ENCODE data around the gene HSDL2.
"Not testable (repeated sequence)": the region's sequence is repeated elsewhere in the genome, so short reads cannot be mapped to it uniquely, and the experiment has no call there.

HSDL2 gene

GRCh38 chr9:112367465-112367864 is 12.4 kb upstream of the HSDL2 start:
- no peak for DNase-seq

GRCh38 chr9:112369817-112370216 is 10.1 kb upstream of the HSDL2 start:
- DNase-seq: no peak

GRCh38 chr9:112371060-112371459 is 8.8 kb upstream of the HSDL2 start:
- DNase-seq: no peak

- DNase-seq: not testable (repeated sequence)
These were observed 6.2 kb upstream of the HSDL2 start for GRCh38 chr9:112373666-112374065.

GRCh38 chr9:112374232-112374631 is 5.7 kb upstream of the HSDL2 start:
- not testable (repeated sequence) for DNase-seq

GRCh38 chr9:112375361-112375760 is 4.5 kb upstream of the HSDL2 start:
- DNase-seq: no peak

GRCh38 chr9:112377087-112377486 is 2.8 kb upstream of the HSDL2 start:
- DNase-seq: peak; percentile 80

- peak; percentile 49 for DNase-seq
These were observed 2.1 kb upstream of the HSDL2 start for GRCh38 chr9:112377684-112378327.

- DNase-seq: peak; percentile 70
These were observed 1.4 kb upstream of the HSDL2 start for GRCh38 chr9:112378328-112379176.

GRCh38 chr9:112379177-112380101 is 469 bp upstream of the HSDL2 start:
- DNase-seq: peak; percentile 99

- peak; percentile 61 for DNase-seq
These were observed 915 bp downstream of the HSDL2 start for GRCh38 chr9:112380825-112381221.

GRCh38 chr9:112382066-112382465 is 2.2 kb downstream of the HSDL2 start:
- DNase-seq: no peak

- DNase-seq: no peak
These were observed 2.8 kb downstream of the HSDL2 start for GRCh38 chr9:112382501-112383364.

GRCh38 chr9:112384219-112384618 is 4.3 kb downstream of the HSDL2 start:
- DNase-seq: no peak

GRCh38 chr9:112384690-112385089 is 4.8 kb downstream of the HSDL2 start:
- DNase-seq: peak; percentile 31

GRCh38 chr9:112387115-112387514 is 7.2 kb downstream of the HSDL2 start:
- no peak for DNase-seq

GRCh38 chr9:112389897-112390296 is 10.0 kb downstream of the HSDL2 start:
- not testable (repeated sequence) for DNase-seq

- peak; percentile 33 for DNase-seq
These were observed 12.1 kb downstream of the HSDL2 start for GRCh38 chr9:112391936-112392560.

- not testable (repeated sequence) for DNase-seq
These were observed 13.2 kb downstream of the HSDL2 start for GRCh38 chr9:112393146-112393545.

- DNase-seq: no peak
These were observed 16.5 kb downstream of the HSDL2 start for GRCh38 chr9:112396416-112396815.

- no peak for DNase-seq
These were observed 17.0 kb downstream of the HSDL2 start for GRCh38 chr9:112396872-112397271.

All from OCI-M1 (cell line).